OCI-LY7 (cell line): ENCODE data around the gene BUD13. TPM values are rescaled to one million over a fixed set of nuclear protein-coding genes. Genes with fewer than 3 reads are reported as not detected.
"Not testable (repeated sequence)": the region's sequence is repeated elsewhere in the genome, so short reads cannot be mapped to it uniquely, and the experiment has no call there.

Source experiments
- BruUV-seq: library from RNA; stranded (reverse); fragments of 400-500 nt; replicated peaks from 2 replicates; lab custom pipeline; 2021; lab: Mats Ljungman, UMichigan
- CTCF ChIA-PET: fragments of 300-600 bp; sonication (Branson Sonifier 250); formaldehyde crosslinking; loops from one replicate; lab custom pipeline; 2022; ENCODE audit warnings: antibody characterized with exemption; ENCODE audit not compliant: unreplicated experiment; lab: Charles Lee
- POLR2A ChIA-PET: fragments of 300-600 bp; sonication (Branson Sonifier 250); formaldehyde crosslinking; loops from one replicate; lab custom pipeline; 2022; ENCODE audit warnings: antibody characterized with exemption; lab: Charles Lee
- DNase-seq: peaks from one replicate; pipeline ENCODE4 v3.0.0-alpha.2; 2015; ENCODE audit warnings: low spot score
- H2AFZ ChIP-seq: fragments of 200-600 bp; sonication (generic), shearing (Covaris generic); 2 replicates; pipeline ENCODE4 v1.6.1; 2014; ENCODE audit warnings: mild to moderate bottlenecking, antibody characterized with exemption, low read length, moderate library complexity
- H3K27ac ChIP-seq: fragments of 200-600 bp; sonication (generic); 2 replicates; pipeline ENCODE4 v1.5.1; 2014; ENCODE audit warnings: mixed run types, low read depth, mild to moderate bottlenecking, moderate library complexity, low read length, inconsistent platforms; ENCODE audit not compliant: poor library complexity, severe bottlenecking
- H3K36me3 ChIP-seq: fragments of 200-600 bp; sonication (generic); 2 replicates; pipeline ENCODE4 v1.6.1; 2014; ENCODE audit warnings: mild to moderate bottlenecking, antibody characterized with exemption, low read length, moderate library complexity, mixed read lengths; ENCODE audit not compliant: insufficient read depth
- H3K4me1 ChIP-seq: fragments of 200-600 bp; sonication (generic); 2 replicates; pipeline ENCODE4 v1.5.1; 2014; ENCODE audit warnings: mild to moderate bottlenecking, low read length; ENCODE audit not compliant: insufficient read depth, poor library complexity, severe bottlenecking
- H3K4me2 ChIP-seq: fragments of 200-600 bp; sonication (generic); 2 replicates; pipeline ENCODE4 v1.6.1; 2014; ENCODE audit warnings: mild to moderate bottlenecking, low read length
- H3K4me3 ChIP-seq: fragments of 200-600 bp; sonication (generic); 2 replicates; pipeline ENCODE4 v1.5.1; 2014; ENCODE audit warnings: mild to moderate bottlenecking, low read depth, low read length; ENCODE audit not compliant: poor library complexity, severe bottlenecking
- H3K79me2 ChIP-seq: fragments of 200-600 bp; sonication (generic); 2 replicates; pipeline ENCODE4 v1.6.1; 2016; ENCODE audit warnings: low read depth, mild to moderate bottlenecking, low read length, moderate library complexity, mixed read lengths; ENCODE audit not compliant: insufficient read depth
- H3K9me2 ChIP-seq: fragments of 200-600 bp; sonication (generic); 2 replicates; pipeline ENCODE4 v1.6.1; 2016; ENCODE audit warnings: mild to moderate bottlenecking, low read length, mixed read lengths; ENCODE audit not compliant: insufficient read depth
- H3K9me3 ChIP-seq: fragments of 200-600 bp; sonication (generic); 2 replicates; pipeline ENCODE4 v1.6.1; 2014; ENCODE audit warnings: mild to moderate bottlenecking, mixed run types, low read length, mixed read lengths
- H4K20me1 ChIP-seq: fragments of 200-600 bp; sonication (generic); 2 replicates; pipeline ENCODE4 v1.6.1; 2014; ENCODE audit warnings: mild to moderate bottlenecking, antibody characterized with exemption, low read length, moderate library complexity, mixed read lengths; ENCODE audit not compliant: insufficient read depth
- EZH2phosphoT487 ChIP-seq: fragments of 200-600 bp; sonication (generic); IDR thresholded peaks from 2 replicates; pipeline ENCODE4 v1.6.1; 2018; ENCODE audit warnings: low read depth, borderline replicate concordance, mild to moderate bottlenecking, mixed run types, antibody characterized with exemption, low read length, moderate library complexity, mixed read lengths
- intact Hi-C: fragments of 100-400 bp; cut with micrococcal nuclease; formaldehyde crosslinking; loops from one replicate; pipeline ENCODE4 v1.10.0; 2022; ENCODE audit not compliant: unreplicated experiment
- total RNA-seq, 2 experiments: library from RNA; depleted of rRNA in 1 of 2; stranded (reverse); fragments of >200 nt in 1 of 2; shearing (Covaris generic) in 1 of 2; gene quantifications; 2 replicates each; pipeline ENCODE4 v1.2.3, GENCODE V29; 2014 to 2022
- TF ChIP-seq, protein P1 (sequence below): fragments of 200-600 bp; sonication (generic); conservative IDR thresholded peaks from 2 replicates; pipeline ENCODE4 v1.5.1; 2014; ENCODE audit warnings: mild to moderate bottlenecking, antibody characterized with exemption, low read length, moderate library complexity, mixed read lengths

BUD13 gene
- total RNA-seq, 2 experiments from 2014 or later = 28.6 to 30.3 TPM

DNA sequence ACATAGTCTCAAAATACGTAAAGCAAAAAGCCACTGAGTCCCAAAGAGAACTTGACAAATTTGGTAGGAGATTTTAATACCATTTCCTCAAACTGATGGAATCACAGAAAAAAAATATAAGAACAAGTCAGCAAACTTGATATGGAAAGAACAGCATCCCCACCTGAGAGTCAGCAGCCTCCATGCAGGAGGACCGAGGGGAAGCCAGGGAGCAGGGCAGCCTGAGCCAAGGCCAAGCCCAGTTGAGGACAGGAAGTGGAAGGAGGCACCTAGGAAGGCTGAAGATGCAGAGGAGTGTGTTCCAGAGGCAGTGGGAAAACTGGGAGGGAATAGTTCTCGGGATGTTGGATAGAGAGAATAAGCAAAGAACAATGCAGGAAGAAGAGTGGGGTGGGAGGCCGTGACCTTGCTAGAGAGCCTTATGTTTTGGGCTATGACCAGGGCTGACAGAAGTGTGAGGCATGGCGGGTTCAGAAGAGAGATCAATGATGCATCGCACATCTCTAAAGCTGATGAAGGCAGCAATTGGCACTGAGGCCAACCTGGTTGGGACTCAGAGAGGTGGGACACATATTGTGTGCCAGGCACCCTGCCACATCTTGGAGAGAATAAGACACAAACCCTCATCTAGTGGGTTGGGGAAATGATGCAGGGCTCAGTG lies 34.9 kb upstream of the BUD13 start:
- no peak overlapping the region for H2AFZ ChIP-seq
- no peak overlapping the region for H3K4me3 ChIP-seq
- no peaks in the 10 kb centered on the region for H3K4me1 ChIP-seq
- no TSS peak for BruUV-seq
- intact Hi-C loops = no loop called here
- ChIA-PET CTCF (no interaction called here), POLR2A (no interaction called here)
- no peaks in the 10 kb centered on the region for H3K36me3 ChIP-seq
- H3K27ac ChIP-seq = no peak overlapping the region
- H3K9me2 ChIP-seq = no peaks in the 10 kb centered on the region
- no peak for TF ChIP-seq EZH2phosphoT487
- TF ChIP-seq, protein P1, sequence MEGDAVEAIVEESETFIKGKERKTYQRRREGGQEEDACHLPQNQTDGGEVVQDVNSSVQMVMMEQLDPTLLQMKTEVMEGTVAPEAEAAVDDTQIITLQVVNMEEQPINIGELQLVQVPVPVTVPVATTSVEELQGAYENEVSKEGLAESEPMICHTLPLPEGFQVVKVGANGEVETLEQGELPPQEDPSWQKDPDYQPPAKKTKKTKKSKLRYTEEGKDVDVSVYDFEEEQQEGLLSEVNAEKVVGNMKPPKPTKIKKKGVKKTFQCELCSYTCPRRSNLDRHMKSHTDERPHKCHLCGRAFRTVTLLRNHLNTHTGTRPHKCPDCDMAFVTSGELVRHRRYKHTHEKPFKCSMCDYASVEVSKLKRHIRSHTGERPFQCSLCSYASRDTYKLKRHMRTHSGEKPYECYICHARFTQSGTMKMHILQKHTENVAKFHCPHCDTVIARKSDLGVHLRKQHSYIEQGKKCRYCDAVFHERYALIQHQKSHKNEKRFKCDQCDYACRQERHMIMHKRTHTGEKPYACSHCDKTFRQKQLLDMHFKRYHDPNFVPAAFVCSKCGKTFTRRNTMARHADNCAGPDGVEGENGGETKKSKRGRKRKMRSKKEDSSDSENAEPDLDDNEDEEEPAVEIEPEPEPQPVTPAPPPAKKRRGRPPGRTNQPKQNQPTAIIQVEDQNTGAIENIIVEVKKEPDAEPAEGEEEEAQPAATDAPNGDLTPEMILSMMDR = no peak
- H3K9me3 ChIP-seq = no peaks in the 10 kb centered on the region
- H4K20me1 ChIP-seq = no peaks in the 10 kb centered on the region
- no peak for DNase-seq
- H3K4me2 ChIP-seq = no peak overlapping the region
- no peaks in the 10 kb centered on the region for H3K79me2 ChIP-seq

DNA sequence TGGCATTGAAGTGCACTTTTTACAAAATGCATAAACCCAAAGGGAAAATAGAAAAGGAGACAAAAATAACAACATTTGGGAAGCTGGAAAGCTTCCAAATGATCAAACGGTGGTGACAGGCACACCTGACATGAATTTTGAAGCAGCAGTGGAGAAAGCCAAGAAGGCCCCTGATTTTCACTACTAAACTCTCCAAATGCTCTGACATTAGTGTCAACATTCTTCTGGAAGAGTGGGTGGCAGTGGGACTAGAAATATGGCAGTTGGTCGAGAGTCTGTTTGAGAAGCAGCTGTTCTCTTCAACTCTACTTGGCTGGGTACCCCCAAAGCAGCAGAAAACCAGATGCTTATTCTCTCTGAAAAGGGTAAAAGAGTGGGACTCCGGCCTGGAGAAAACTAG lies 31.2 kb upstream of the BUD13 start:
- Histone ChIP-seq H3K4me2 (no peak overlapping the region), H3K9me3 (no peaks in the 10 kb centered on the region), H3K36me3 (no peaks in the 10 kb centered on the region), H3K4me3 (no peak overlapping the region), H3K4me1 (no peaks in the 10 kb centered on the region), H3K27ac (no peak overlapping the region), H3K79me2 (no peaks in the 10 kb centered on the region), H2AFZ (no peak overlapping the region), H3K9me2 (no peaks in the 10 kb centered on the region), H4K20me1 (no peaks in the 10 kb centered on the region)
- no TSS peak for BruUV-seq
- ChIA-PET POLR2A (no interaction called here), CTCF (no interaction called here)
- intact Hi-C loops = no loop called here
- no peak for TF ChIP-seq EZH2phosphoT487
- TF ChIP-seq, protein P1 = no peak
- DNase-seq = no peak

GRCh38 chr11:116801662-116802061 lies 28.9 kb upstream of the BUD13 start:
- H3K36me3 ChIP-seq, POLR2A ChIA-PET, H3K9me3 ChIP-seq, H3K4me2 ChIP-seq, intact Hi-C loops, H3K79me2 ChIP-seq, DNase-seq, H3K9me2 ChIP-seq, H4K20me1 ChIP-seq, BruUV-seq, H3K4me3 ChIP-seq, H3K27ac ChIP-seq, H2AFZ ChIP-seq, H3K4me1 ChIP-seq, CTCF ChIA-PET: not testable (repeated sequence)
